G401 (cell line): ENCODE data around the gene SUPT4H1. TPM values are rescaled to one million over a fixed set of nuclear protein-coding genes. Genes with fewer than 3 reads are reported as not detected.

Experiments used
- total RNA-seq: library from RNA; depleted of rRNA; stranded (reverse); fragments of >200 nt; shearing (Covaris generic); gene quantifications from 2 replicates; pipeline ENCODE4 v1.2.3, GENCODE V29; 2014; rRNA removed

The SUPT4H1 gene
- total RNA-seq, 1 experiment from 2014 or later = 58.7 TPM

Other genes starting within 250 kb of the SUPT4H1 start
- gene OR4D1, start 203.8 kb downstream of the SUPT4H1 start, total RNA-seq = not detected in 2 replicates
- not detected in 2 replicates for gene OR4D2, start 185.2 kb downstream of the SUPT4H1 start, total RNA-seq
- gene EPX, start 159.5 kb downstream of the SUPT4H1 start, total RNA-seq = not detected in 2 replicates
- 15.3 and 17.8 TPM in 2 replicates for gene MKS1, start 132.9 kb downstream of the SUPT4H1 start, total RNA-seq
- not detected in 2 replicates for gene LPO, start 113.6 kb downstream of the SUPT4H1 start, total RNA-seq
- not detected in 2 replicates for gene MPO, start 71.3 kb downstream of the SUPT4H1 start, total RNA-seq
- not detected in 2 replicates for gene TSPOAP1, start 23.4 kb downstream of the SUPT4H1 start, total RNA-seq
- not detected in 2 replicates for gene RNF43, start 65.3 kb upstream of the SUPT4H1 start, total RNA-seq
- gene HSF5, start 136.2 kb upstream of the SUPT4H1 start, total RNA-seq = not detected in 2 replicates
- gene MTMR4, start 162.4 kb upstream of the SUPT4H1 start, total RNA-seq = 35.9 and 36.3 TPM in 2 replicates